C4-2B (cell line): Measurements from ENCODE around the gene KLK6.

Experiments
- H3K27ac ChIP-seq: fragments of 450-650 bp; 2 replicates; pipeline ENCODE4 v1.5.1; 2017
- ZFX ChIP-seq: fragments of 450-650 bp; IDR thresholded peaks from 2 replicates; pipeline ENCODE4 v1.6.1; 2017
- TF ChIP-seq, protein P1 (sequence below): fragments of 450-650 bp; conservative IDR thresholded peaks from 2 replicates; pipeline ENCODE4 v1.5.1; 2017; ENCODE audit warnings: mild to moderate bottlenecking

KLK6 gene

DNA sequence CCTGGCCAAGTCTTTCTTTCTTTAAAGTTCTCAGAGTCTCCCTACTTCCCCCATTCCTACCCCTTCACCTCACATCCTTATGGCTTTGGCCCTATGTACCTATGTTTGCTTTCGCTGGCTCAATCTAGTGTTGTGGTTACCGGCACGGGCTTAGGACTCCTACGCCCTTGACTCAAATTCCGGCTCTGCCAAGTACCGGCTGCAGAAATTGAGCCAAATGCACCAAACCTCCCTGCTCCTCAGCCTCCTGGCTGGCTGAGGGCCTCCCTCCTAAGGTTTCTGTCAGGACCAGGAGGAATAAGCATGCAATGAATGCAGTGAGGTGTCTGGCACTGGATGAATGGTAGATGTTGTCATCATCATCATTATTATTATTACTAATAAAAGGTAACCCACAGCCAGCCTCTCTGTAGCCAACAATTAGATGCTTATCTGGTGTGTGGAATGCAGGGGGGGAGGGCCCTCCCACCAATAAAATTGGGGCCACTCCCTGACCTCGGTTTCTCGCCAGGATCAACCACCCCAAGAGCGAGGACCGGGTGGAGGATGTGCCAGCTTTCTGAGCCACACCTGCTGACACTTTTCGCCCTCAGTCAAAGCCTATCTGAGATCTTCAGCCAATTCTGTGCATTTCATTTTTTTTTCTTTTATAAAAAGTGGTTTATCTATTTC lies 37.2 kb downstream of the KLK6 start:
- H3K27ac ChIP-seq = no peak overlapping the region

DNA sequence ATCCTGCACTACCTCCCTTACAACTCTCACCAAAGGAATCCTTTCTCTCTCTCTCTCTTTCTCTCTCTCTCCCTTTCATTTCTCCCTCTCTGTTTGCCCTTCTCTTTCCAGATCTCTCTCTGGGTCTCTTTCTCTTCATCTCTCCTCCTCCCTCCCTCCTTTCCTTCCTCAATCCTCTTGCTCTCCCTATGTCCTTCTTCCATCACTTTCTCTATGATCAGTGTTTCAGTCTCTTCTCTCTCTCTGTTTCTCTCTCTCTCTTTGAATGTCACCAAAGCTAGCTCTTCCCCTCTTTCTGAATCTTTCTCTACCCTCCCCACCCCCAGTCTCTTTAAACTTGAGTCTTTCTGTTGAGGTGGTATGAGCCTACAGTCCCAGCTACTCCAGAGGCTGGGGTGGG lies 38.4 kb downstream of the KLK6 start:
- no peak for TF ChIP-seq ZFX
- TF ChIP-seq, protein P1, sequence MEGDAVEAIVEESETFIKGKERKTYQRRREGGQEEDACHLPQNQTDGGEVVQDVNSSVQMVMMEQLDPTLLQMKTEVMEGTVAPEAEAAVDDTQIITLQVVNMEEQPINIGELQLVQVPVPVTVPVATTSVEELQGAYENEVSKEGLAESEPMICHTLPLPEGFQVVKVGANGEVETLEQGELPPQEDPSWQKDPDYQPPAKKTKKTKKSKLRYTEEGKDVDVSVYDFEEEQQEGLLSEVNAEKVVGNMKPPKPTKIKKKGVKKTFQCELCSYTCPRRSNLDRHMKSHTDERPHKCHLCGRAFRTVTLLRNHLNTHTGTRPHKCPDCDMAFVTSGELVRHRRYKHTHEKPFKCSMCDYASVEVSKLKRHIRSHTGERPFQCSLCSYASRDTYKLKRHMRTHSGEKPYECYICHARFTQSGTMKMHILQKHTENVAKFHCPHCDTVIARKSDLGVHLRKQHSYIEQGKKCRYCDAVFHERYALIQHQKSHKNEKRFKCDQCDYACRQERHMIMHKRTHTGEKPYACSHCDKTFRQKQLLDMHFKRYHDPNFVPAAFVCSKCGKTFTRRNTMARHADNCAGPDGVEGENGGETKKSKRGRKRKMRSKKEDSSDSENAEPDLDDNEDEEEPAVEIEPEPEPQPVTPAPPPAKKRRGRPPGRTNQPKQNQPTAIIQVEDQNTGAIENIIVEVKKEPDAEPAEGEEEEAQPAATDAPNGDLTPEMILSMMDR = no peak
- H3K27ac ChIP-seq = no peak overlapping the region

More for the DNA sequence above, 37.2 kb downstream of the KLK6 start:
- TF ChIP-seq, protein P1 = no peak
- no peak for TF ChIP-seq ZFX

DNA sequence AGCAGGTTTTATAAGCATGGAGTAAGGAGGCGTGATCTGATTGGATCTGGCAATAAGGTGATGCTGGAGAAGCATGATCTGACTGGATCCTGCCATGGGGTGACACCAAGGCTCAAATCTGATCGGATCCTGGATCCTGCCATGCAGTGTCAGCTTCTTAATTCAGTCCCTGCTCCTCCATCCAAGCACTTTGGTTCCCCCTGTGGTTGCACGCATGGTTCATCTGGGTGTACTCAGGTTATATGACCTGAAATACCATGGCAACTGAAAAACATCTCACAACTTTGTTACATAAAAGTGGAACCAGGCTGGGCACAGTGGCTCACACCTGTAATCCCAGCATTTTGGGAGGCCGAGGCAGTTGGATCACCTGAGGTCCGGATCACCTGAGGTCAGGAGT lies 40.6 kb downstream of the KLK6 start:
- no peak overlapping the region for H3K27ac ChIP-seq
- TF ChIP-seq ZFX = no peak
- TF ChIP-seq, protein P1 = no peak

DNA sequence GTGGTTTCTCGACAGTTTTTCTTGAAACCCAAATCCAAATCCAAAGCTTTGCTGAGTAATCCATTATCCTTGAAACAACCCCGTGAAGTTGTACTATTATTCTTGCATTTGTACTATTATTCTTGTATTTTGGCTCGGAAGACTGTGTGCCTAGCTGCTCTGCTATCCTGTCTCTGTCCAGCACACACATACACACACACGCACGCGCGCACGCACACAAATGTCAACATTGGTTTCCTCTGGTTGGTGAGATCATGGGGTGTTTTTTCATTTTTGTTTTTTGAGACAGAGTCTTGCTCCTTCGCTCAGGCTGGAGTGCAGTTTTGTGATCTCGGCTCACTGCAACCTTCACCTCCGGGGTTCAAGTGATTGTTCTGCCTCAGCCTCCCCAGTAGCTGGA lies 43.2 kb downstream of the KLK6 start:
- H3K27ac ChIP-seq = no peak overlapping the region

DNA sequence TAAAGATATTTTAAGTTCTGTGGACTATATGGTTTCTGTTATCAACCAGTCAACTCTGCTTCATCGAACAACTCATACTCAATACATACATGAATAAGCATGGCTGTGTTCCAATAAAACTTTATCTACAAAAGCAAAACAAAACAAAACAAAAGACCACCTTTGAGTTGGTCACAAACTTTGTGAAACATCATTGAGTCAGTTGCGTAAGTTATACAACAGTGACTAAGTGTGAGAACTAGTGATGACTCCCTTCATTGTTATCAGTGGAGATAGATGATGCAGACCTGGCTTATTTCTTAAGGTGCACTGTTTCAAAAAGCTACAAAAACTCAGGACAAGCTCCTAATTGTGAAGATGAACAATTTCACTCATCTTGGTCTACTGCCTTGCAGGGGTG lies 43.7 kb downstream of the KLK6 start:
- no peak for TF ChIP-seq ZFX
- TF ChIP-seq, protein P1 = no peak
- no peak overlapping the region for H3K27ac ChIP-seq

More for the DNA sequence above, 43.2 kb downstream of the KLK6 start:
- TF ChIP-seq, protein P1 = no peak
- no peak for TF ChIP-seq ZFX

DNA sequence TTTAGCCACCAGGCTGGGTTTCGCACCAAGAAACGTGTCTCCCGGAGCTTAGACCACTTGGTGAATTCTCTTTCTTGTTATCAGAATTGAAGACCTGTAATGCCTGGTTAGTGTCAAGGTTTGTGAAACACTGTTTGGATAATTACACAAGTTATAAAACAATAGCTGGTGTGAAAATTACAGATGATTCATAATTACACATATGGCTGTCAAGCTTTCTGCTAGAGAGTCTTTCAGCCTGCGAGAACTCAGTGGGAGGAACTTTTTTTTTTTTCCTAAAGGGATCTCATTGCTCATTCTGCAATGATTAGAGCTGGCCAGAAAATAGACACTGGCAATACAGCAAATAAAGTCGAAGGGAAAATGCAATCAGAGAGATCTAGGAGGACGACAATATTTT lies 44.8 kb downstream of the KLK6 start:
- no peak for TF ChIP-seq ZFX
- TF ChIP-seq, protein P1 = no peak
- no peak overlapping the region for H3K27ac ChIP-seq

DNA sequence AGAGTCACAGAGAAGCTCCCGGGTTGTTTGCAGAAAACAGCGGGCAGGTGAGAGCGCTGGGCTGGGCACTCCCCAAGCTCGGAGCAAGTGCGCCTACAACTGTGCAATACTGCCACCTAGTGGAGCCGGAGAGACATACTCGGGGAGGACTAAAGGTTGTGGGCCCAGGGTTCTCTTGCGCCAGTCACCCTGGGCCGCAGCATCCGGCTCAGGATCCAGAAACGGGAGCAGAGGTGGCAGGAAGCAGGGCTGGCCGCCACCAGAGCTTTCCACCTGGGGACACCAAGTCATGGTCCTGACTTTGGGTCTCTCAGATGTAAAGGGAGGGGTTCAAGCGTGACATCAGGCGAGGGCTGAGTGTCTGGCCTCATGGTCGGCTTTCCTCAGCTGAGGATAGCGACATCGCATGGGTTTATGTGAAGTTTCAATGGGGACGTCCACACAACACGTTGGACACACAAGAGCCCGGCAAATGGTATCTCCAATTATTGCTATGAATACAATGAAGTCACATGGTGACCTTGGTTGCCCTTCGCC lies 47.0 kb downstream of the KLK6 start:
- TF ChIP-seq, protein P1 = peak; percentile 92
- TF ChIP-seq ZFX = no peak
- peak overlapping the region; percentile 71 for H3K27ac ChIP-seq
